Kidney epithelial cell (primary cell): Measurements from ENCODE around the gene TUBA3E. TPM values are rescaled to one million over a fixed set of nuclear protein-coding genes. Genes with fewer than 3 reads are reported as not detected.
"Not testable (repeated sequence)": the region's sequence is repeated elsewhere in the genome, so short reads cannot be mapped to it uniquely, and the experiment has no call there.

ENCODE experiments used
- DNase-seq: peaks from one replicate; pipeline ENCODE4 v3.0.0-alpha.2; 2010; ENCODE audit warnings: low read depth
- H3K27me3 ChIP-seq: 2 replicates; pipeline ENCODE4 v1.6.0; 2011; ENCODE audit warnings: low read length; ENCODE audit not compliant: control insufficient read depth, insufficient read depth
- H3K36me3 ChIP-seq: 2 replicates; pipeline ENCODE4 v1.5.1; 2011; ENCODE audit warnings: low read length; ENCODE audit not compliant: control insufficient read depth, insufficient read depth
- H3K4me3 ChIP-seq: 2 replicates; pipeline ENCODE4 v1.5.1; 2011; ENCODE audit warnings: low read depth, mild to moderate bottlenecking, control low read depth, low read length
- total RNA-seq: library from RNA; depleted of rRNA; stranded (reverse); fragments of >200 nt; gene quantifications from 2 replicates; pipeline ENCODE4 v1.2.3, GENCODE V29; 2015
- TF ChIP-seq, protein P1 (sequence below): IDR thresholded peaks from 2 replicates; pipeline ENCODE4 v1.5.1; 2011; ENCODE audit warnings: mild to moderate bottlenecking, moderate library complexity, low read length, control low read depth, inconsistent platforms; ENCODE audit not compliant: insufficient read depth, poor library complexity, severe bottlenecking

TUBA3E gene
- total RNA-seq, 1 donor from 2014 or later, result not detected

DNA sequence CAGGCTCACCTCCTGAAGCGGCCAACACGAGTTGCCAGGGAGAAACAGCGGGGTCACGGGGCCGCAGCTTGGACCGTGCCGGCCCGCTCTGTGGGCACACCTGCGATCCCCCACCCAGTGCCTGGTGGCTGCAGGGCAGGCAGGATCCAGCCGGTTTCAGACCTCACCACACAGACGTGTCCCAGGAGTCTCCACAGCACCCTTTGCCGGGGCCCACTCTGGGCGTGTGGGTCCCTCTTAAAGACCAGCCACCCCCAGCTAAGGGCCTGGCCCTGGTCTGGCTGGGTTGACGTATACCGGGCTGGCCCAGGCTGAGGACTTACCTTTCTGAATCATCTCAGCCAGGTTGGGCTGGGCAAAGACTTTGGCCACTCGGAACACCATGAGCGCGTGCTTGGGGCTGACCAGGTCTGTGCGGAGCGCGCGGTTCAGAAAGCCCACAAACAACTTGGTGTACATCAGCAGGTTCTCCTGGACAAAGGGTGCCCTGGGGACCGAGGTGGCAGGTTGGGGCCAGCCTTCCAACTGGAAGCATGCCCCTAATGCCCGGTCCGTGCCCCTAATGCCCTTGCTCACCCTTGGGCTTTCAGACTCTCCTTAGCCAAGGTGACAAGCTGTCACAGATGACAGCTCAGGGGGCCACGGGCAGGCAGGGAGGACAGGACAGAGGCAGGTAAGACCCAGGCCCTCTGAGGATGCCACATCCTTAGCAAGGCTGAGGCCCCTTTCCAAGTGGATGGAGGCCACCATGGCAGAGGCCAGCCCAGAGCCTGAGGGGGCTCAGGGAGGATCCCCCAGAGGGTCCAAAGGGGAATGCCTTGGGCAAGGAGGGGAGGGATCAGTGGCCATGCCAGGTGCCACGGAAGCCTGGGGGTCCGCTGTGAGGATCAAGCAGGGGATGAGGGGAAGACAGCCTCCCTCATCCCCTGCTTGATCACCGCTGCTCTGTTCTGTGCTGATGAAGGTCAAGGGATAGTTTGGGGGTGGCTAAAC lies 43.2 kb downstream of the TUBA3E start:
- DNase-seq, result no peak
- no peak overlapping the region for H3K4me3 ChIP-seq
- no peaks in the 10 kb centered on the region for H3K36me3 ChIP-seq
- TF ChIP-seq, protein P1, sequence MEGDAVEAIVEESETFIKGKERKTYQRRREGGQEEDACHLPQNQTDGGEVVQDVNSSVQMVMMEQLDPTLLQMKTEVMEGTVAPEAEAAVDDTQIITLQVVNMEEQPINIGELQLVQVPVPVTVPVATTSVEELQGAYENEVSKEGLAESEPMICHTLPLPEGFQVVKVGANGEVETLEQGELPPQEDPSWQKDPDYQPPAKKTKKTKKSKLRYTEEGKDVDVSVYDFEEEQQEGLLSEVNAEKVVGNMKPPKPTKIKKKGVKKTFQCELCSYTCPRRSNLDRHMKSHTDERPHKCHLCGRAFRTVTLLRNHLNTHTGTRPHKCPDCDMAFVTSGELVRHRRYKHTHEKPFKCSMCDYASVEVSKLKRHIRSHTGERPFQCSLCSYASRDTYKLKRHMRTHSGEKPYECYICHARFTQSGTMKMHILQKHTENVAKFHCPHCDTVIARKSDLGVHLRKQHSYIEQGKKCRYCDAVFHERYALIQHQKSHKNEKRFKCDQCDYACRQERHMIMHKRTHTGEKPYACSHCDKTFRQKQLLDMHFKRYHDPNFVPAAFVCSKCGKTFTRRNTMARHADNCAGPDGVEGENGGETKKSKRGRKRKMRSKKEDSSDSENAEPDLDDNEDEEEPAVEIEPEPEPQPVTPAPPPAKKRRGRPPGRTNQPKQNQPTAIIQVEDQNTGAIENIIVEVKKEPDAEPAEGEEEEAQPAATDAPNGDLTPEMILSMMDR, result no peak
- H3K27me3 ChIP-seq, result no peaks in the 10 kb centered on the region

DNA sequence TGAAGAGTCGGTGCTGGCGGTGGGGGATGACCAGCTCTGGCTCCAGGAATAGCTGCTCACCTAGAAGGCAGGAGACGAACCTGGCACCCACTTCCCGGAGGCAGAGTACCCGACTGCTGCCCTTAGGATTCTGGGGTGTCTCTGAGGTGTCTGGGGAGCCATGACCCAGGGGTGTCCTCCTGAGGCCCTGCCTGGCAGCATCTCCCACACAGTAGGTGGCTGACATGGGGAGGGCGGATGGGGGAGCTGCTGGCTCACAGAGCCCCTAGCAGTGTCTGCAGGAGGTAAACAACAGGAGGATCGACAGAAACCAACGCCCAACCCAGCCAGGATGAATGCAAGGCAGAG lies 43.8 kb downstream of the TUBA3E start:
- H3K36me3 ChIP-seq, H3K4me3 ChIP-seq, DNase-seq, H3K27me3 ChIP-seq: not testable (repeated sequence)

DNA sequence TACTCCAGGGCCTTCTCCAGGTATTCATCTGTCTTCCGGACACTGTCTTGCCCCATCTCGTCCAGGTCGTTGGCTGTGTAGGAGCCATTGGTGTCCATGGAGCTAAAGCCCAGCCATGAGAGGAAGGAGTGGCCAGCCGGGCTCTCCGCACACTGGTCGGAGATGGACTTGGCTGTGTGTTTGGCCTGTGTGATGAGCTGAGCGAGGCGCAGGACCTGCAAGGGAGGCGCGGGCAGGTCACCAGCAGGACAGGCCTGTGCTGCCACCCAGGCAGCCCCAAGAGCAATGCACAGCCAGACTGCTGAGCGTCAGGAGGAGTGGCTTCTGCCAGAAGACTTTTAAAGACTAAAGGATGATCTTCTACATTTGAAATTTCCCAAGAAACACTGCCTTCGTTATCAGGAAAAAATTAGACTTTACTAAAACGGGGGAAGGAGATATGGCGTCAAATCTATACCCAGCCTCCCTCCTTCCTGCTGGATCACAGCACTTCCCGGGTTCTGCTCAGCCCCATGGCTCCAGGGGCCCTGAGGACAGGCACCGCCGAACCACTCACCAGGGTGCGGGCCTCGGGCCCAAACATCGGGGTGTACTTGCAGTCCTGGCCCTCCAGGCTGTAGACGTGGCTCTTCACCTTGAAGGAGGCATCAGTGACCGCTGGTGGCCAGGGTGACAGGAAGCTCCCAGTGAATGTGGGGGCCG lies 44.4 kb downstream of the TUBA3E start:
- not testable (repeated sequence) for DNase-seq, H3K4me3 ChIP-seq, H3K36me3 ChIP-seq, H3K27me3 ChIP-seq

DNA sequence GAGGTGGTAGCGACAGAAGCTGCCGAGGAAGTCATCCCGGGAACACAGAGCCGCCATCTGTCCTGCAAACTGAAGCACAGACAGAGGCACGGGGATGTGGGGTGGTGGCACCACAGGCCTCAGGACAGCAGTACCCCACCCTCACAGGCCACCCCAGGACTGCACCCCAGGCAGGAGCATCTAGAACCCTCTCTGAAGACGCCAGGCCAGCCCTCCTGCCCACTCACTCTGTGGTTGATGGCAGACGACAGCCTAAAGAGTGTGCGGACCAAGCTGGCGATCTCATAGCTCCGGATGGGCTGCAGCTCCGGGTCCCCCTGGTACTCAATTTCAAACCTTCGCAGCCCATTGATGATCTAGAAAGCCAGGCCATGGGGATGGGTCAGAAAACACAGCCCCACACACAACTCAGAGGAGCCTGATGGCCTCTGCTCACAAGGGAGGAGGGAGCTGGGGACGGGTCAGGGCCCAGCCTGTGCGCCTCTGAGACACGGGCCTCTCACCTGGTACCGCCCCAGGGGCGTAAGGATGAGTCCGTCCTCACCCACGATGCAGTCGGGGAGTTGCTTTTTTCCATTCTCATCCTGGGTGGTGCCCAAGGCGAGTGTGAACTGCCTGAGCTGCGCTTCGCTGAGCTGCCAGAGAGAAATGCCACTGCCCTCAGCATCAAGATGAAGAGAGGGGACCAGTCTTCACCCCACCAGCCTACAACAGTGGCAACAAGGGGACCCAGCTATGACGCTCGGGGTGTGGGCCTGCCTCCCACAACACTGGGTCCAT lies 45.2 kb downstream of the TUBA3E start:
- no peaks in the 10 kb centered on the region for H3K36me3 ChIP-seq
- no peak overlapping the region for H3K4me3 ChIP-seq
- TF ChIP-seq, protein P1, result no peak
- no peaks in the 10 kb centered on the region for H3K27me3 ChIP-seq
- DNase-seq, result no peak

DNA sequence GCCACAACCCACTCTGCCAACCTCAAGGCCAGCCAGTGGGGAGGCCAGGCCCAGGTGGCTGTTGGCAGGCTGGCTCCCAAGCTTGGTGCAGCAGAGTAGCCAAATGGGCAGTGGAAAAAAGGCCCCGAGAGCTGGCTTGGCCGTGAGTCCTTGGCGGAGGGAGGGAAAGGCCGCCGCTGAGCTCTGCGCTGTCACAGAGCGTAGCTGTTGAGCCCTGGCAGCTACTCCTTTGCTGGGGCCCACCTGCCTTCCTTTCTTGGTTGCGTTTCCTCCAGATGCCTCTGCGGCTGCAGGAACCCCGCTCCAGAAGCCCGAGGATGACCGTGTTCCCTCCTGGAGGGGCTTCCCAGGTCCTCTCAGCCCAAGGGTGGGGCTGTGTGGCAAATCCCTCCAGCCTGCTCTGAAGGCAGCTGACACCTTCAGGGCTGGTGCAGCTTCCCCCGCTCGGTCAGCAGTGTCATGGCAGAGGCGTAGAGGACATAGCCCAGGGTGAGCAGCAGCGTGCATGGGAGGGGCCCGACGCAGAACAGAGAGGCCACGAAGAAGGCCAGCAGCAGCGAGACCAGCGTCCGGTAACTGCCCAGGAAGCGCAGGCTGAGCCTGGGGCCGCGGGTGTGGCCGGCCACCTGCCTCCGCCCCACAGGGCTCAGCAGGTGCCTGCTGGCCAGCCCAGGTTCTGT lies 46.0 kb downstream of the TUBA3E start:
- H3K27me3 ChIP-seq, H3K4me3 ChIP-seq, DNase-seq, H3K36me3 ChIP-seq: not testable (repeated sequence)

DNA sequence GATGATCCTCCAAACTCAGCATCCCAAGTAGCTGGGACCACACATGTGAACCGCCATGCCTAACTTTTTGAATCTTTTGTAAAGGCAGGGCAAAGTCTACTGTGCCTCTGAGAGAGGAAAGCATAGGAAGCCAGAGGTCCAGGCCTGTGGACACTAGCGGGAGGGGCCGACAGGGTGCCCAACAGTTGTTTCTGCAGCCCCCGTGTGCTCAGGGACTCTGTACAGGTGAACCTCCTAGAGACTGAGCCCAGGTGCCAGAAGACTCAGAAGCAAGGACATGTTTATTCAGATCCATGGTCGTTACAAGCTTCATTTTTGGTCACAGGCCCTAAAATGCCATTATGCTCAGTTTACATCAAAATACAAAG lies 47.1 kb downstream of the TUBA3E start:
- not testable (repeated sequence) for H3K36me3 ChIP-seq, H3K4me3 ChIP-seq, DNase-seq, H3K27me3 ChIP-seq

DNA sequence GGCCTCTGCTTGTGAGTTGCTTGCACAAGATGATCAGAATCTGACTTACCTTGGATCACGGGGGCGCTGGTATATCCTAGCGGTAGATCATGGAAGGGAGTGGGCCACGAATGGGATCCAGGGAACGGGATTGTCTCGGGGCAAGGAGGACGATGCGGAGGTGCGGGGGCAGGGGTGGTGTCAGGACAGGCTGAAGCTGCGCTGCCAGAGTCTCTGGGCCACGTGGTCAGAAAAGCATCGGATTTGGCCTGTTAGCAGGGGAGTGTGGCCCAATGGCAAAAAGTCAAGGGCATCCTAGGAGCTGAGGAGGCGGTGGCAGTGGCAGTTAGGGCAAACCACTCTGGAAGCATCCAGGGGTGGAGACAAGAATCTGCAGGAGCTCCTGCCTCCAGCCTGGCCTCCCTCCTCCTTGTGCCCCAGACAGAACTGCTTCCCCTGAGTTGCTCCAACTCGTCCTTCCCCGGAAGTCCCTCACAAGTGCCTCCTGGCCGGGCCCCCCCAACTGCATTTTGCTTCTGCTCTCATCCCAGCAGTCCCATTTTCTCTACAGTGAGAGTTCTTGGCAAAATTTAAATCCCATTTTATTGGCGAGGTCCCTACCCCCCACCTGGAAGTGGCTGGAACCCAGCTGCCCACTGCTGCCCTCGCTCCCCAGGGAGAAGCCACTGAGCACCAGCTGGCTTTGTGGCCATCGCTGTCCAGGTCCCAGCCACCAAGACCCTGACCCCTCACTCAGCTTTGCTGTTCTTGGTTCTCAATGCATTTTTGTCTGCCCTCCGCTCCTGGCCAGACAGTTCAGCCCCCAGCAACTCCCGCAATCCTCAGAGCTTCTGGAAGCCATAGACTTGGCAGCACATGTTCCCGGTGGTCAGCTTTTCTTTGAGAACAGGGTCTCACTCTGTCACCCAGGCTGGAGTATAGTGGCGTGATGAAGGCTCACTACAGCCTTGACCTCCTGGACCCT lies 47.8 kb downstream of the TUBA3E start:
- DNase-seq, result no peak
- H3K27me3 ChIP-seq, result no peaks in the 10 kb centered on the region
- no peak overlapping the region for H3K4me3 ChIP-seq
- TF ChIP-seq, protein P1, result no peak
- no peaks in the 10 kb centered on the region for H3K36me3 ChIP-seq

DNA sequence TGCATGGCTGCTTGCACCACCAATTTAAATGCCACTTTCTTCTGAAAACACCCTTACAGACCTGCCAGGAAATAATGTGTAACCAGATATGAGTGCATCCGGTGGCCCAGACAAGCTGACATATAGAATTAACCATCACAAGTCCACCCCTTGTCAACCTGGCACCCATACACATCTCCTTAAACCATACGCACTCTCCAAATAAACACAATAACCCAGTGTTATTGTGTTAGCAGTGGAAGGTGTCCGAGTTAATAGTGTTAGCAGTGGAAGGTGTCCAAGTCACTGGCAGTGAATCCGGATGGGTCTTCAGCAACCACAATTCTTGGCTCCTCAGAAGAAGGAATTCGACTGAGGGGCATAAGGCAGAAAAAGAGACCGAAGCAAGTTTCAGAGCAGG lies 49.7 kb downstream of the TUBA3E start:
- not testable (repeated sequence) for H3K36me3 ChIP-seq, H3K27me3 ChIP-seq, DNase-seq, H3K4me3 ChIP-seq

DNA sequence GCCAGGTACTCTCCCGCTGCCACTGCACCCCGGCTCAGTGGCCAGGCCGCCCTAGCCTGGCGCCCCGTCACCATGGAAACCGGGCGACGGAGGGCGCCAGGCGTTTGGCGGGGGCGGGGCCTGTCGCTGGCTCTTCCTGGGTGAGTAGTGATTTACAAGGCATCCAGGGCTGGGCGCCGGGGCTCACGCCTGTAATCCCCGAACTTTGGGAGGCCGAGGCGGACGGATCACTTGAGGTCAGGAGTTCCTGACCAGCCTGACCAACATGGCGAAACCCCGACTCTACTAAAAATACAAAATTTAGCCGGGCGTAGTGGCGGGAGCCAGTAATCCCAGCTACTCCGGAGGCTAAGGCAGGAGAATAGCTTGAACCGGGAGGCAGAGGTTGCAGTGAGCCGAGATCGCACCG lies 53.2 kb downstream of the TUBA3E start, which contains the start of gene CCDC74B:
TSS of gene CCDC74B (minus strand) at position 107 of the 409 bp plus-strand sequence. CDS start 116 bp downstream, outside the sequence.
- not testable (repeated sequence) for H3K27me3 ChIP-seq, DNase-seq, H3K36me3 ChIP-seq
- H3K4me3 ChIP-seq, result peak within 1 kb of the TSS; percentile 41
